HG03460 (cell line): ENCODE measurements around the gene ADI1.

ENCODE experiments used
- ATAC-seq: cut with Tn5 transposase; IDR thresholded peaks from one replicate; pipeline ENCODE4 v1.9.1; 2021; ENCODE audit not compliant: unreplicated experiment

Gene ADI1

GRCh38 chr2:3519255-3520205 lies at the start of gene ADI1:
Gene ADI1, minus strand, starts transcription at chr2:3519531. Its CDS starts 44 bp downstream, at chr2:3519487.
- peak; percentile 53 for ATAC-seq

GRCh38 chr2:3566806-3567205 lies 47.5 kb upstream of the ADI1 start:
- no peak for ATAC-seq

- ATAC-seq: no peak
Measured at GRCh38 chr2:3565117-3565516, 45.8 kb upstream of the ADI1 start.

GRCh38 chr2:3563521-3563976 lies 44.2 kb upstream of the ADI1 start:
- ATAC-seq: peak; percentile 50

- peak; percentile 96 for ATAC-seq
Measured at GRCh38 chr2:3558205-3559014, 39.1 kb upstream of the ADI1 start, which contains the start of gene RNASEH1. Gene RNASEH1, minus strand, starts transcription at chr2:3558333. Its CDS starts 73 bp downstream, at chr2:3558260.

GRCh38 chr2:3557639-3558204 lies 38.4 kb upstream of the ADI1 start:
- ATAC-seq: peak; percentile 15

- no peak for ATAC-seq
Measured at GRCh38 chr2:3553946-3554345, 34.6 kb upstream of the ADI1 start.

GRCh38 chr2:3547915-3548314 lies 28.6 kb upstream of the ADI1 start:
- no peak for ATAC-seq

- ATAC-seq: no peak
Measured at GRCh38 chr2:3545788-3546478, 26.6 kb upstream of the ADI1 start.

GRCh38 chr2:3543023-3543683 lies 23.8 kb upstream of the ADI1 start:
- ATAC-seq: no peak

- no peak for ATAC-seq
Measured at GRCh38 chr2:3542107-3542506, 22.8 kb upstream of the ADI1 start.

- no peak for ATAC-seq
Measured at GRCh38 chr2:3539836-3540235, 20.5 kb upstream of the ADI1 start.

GRCh38 chr2:3536682-3537632 lies 17.6 kb upstream of the ADI1 start:
- ATAC-seq: peak; percentile 58

GRCh38 chr2:3535794-3536681 lies 16.7 kb upstream of the ADI1 start:
- no peak for ATAC-seq

GRCh38 chr2:3535467-3535793 lies 16.1 kb upstream of the ADI1 start:
- no peak for ATAC-seq

GRCh38 chr2:3534251-3534814 lies 15.0 kb upstream of the ADI1 start:
- no peak for ATAC-seq

GRCh38 chr2:3533836-3534235 lies 14.5 kb upstream of the ADI1 start:
- ATAC-seq: no peak

GRCh38 chr2:3532941-3533340 lies 13.6 kb upstream of the ADI1 start:
- ATAC-seq: no peak
